Left ventricle myocardium superior (tissue), 1 donor: ENCODE data around the gene GALNT9. TPM values are rescaled to one million over a fixed set of nuclear protein-coding genes. Genes with fewer than 3 reads are reported as not detected.
"Not testable (repeated sequence)": the region's sequence is repeated elsewhere in the genome, so short reads cannot be mapped to it uniquely, and the experiment has no call there.

ENCODE experiments used
- ATAC-seq: fragments of 200-7000 bp; cut with Tn5 transposase; one replicate; pipeline ENCODE4 v1.9.1; 2020; ENCODE audit warnings: mild to moderate bottlenecking, moderate library complexity
- DNase-seq: peaks from one replicate; pipeline ENCODE4 v3.0.0-alpha.2; 2020
- intact Hi-C: fragments of 100-400 bp; cut with micrococcal nuclease; formaldehyde crosslinking; loops from one replicate; pipeline ENCODE4 v1.11.0; 2022
- total RNA-seq: library from RNA; stranded (reverse); fragmentation: NEBNext Ultra II Directional; extraction: Animal tissue kit (Norgen Biotek cat#: 25700); gene quantifications from one replicate; pipeline ENCODE4 v1.2.1, GENCODE V29; 2021
- donor health status: DM: no; HTN: yes; CAD: no; lungs with severe emphysema.

The GALNT9 gene
- total RNA-seq, 1 donor from 2014 or later, result 1.6 TPM

GRCh38 chr12:132248453-132249167 is 80.8 kb downstream of the GALNT9 start:
- ATAC-seq (no peak), DNase-seq (no peak)
- intact Hi-C loops, result no loop called here

- intact Hi-C loops, result no loop called here
- ATAC-seq (no peak), DNase-seq (no peak)
Measured at GRCh38 chr12:132247718-132248452, 81.5 kb downstream of the GALNT9 start.

- DNase-seq (no peak), ATAC-seq (no peak)
- intact Hi-C loops, result no loop called here
Measured at GRCh38 chr12:132246997-132247717, 82.2 kb downstream of the GALNT9 start.

DNA sequence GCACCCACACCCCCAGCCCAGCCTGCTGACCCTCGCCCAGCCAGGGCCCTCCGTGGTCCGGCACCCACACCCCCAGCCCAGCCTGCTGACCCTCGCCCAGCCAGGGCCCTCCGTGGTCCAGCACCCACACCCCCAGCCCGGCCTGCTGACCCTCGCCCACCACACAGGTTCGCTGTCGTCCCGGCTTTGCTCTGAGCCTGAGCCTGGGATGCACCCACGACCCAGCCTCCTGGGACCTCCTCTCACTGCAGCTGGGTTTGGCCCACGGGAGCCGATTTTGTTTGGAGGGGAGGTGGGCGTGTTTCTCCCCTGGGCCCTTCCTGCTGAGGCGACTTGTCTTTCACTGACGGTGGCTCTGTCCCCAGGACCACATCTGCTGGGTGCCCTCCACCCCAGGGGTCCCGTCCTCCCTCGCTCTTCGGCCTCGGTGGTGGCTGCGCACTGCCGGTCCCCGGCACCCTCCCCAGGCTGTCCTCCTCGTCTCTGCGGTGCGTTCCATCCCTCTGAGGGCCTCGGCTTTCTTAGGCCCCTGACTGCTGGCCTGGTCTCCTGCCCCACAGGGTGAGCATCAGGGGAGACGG is 83.8 kb downstream of the GALNT9 start:
- DNase-seq, result no peak
- ATAC-seq, result no peak

GRCh38 chr12:132244724-132245295 is 84.6 kb downstream of the GALNT9 start:
- intact Hi-C loops, result no loop called here
- DNase-seq, result no peak
- ATAC-seq, result no peak

More for the DNA sequence above, 83.8 kb downstream of the GALNT9 start:
- intact Hi-C loops, result no loop called here

GRCh38 chr12:132243596-132244310 is 85.6 kb downstream of the GALNT9 start:
- no peak for DNase-seq
- intact Hi-C loops, result no loop called here
- ATAC-seq, result no peak

DNA sequence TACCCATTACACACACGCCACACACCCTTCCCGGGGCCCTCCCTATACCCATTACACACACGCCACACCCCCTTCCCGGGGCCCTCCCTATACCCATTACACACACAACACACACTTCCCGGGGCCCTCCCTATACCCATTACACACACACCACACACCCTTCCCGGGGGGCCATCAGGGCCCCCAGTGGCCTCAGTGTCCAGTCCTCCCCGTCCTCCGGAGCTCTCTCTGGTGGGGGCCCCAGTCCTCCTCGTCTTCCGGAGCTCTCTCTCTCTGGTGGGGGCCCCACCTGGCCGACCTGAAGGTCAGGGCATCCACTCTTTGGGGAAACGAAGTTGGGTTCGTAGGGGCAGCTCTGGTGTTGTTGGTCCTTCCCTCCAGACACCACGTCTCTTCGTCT is 86.2 kb downstream of the GALNT9 start:
- intact Hi-C loops, ATAC-seq, DNase-seq: not testable (repeated sequence)

- intact Hi-C loops, DNase-seq, ATAC-seq: not testable (repeated sequence)
Measured at GRCh38 chr12:132240669-132241007, 88.8 kb downstream of the GALNT9 start.

DNA sequence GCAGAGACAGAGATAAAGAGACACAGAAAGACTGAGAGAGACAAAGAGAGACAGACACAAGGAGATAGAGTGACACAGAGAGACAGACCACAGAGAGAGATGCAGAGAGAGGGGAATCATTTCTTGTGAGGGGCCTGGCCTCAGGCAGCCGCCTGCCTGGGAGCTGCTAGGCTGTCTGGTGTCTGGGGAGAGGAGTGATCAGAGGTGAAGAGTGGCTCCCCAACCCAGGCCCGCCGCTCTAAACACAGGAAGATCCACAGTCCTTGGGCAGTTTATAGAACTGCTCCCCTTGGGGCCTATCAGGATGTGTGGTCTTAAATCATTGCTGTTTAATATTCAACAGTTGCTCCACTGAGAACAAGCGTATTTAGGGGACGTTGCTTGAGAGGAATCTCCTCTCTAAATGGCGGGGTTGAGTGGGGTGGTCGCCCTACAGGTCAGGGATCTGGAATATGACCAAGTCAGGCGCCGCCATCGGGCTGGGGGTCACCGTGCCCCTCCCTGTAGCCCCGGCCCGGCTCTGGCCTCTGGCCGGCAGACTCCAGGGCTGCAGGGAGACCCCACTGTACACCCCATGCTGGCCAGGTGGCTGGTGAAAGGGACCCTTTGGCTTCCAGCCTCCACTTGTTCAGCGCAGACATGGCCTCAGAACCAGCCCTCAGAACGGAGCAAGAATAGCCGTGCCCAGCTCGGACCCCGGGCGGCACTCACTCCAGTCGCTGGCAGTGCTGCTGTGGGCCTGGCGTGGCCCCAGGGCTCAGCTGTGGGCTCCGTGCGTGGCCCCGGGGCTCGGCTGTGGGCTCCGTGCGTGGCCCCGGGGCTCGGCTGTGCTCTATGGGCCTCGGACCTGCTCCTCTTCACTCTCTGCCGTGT is 89.4 kb downstream of the GALNT9 start:
- DNase-seq, result no peak
- intact Hi-C loops, result no loop called here
- no peak for ATAC-seq

GRCh38 chr12:132239392-132239791 is 90.0 kb downstream of the GALNT9 start:
- ATAC-seq (no peak), DNase-seq (no peak)
- intact Hi-C loops, result no loop called here

DNA sequence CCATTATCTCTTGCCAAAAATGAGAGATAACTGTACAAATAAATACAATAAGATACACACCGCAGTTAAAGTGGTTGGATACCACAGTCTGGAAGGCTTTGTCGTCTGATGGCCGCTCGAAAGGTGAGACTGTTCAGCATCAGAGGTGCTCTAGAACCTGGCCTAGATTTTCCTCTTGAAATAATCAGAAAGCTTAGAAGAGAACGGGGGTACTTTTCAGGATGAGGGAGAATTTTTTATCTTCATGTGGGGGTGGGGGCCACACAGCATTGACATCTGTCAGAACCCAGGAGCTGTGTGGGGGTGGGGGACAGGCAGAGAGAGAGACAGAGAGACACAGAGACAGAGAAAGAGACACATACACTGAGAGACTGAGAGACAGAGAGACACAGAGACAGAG is 90.5 kb downstream of the GALNT9 start:
- ATAC-seq, result no peak
- no peak for DNase-seq
- intact Hi-C loops, result no loop called here

DNA sequence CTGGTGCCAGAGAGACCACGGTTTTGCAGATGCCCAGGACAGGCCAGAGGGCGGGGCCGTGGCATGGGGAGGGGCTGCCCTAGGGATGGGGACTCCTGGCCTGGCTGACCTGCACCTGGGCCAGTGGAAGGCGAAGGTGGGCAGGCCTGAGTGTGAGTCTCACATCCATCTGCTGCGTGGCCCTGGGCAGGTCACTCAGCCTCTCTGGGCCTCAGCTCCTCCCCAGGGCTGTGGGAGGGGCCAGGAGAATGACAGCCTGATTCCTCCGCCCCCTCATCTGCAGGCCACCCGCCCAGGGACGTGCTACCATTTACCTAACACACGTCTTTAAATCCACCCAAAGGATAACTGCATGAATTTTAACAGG is 90.9 kb downstream of the GALNT9 start:
- DNase-seq, result no peak
- intact Hi-C loops, result no loop called here
- ATAC-seq, result no peak

GRCh38 chr12:132237772-132238487 is 91.5 kb downstream of the GALNT9 start:
- DNase-seq (no peak), ATAC-seq (no peak)
- intact Hi-C loops, result no loop called here

GRCh38 chr12:132236930-132237771 is 92.2 kb downstream of the GALNT9 start:
- ATAC-seq, result no peak
- intact Hi-C loops, result no loop called here
- DNase-seq, result no peak

DNA sequence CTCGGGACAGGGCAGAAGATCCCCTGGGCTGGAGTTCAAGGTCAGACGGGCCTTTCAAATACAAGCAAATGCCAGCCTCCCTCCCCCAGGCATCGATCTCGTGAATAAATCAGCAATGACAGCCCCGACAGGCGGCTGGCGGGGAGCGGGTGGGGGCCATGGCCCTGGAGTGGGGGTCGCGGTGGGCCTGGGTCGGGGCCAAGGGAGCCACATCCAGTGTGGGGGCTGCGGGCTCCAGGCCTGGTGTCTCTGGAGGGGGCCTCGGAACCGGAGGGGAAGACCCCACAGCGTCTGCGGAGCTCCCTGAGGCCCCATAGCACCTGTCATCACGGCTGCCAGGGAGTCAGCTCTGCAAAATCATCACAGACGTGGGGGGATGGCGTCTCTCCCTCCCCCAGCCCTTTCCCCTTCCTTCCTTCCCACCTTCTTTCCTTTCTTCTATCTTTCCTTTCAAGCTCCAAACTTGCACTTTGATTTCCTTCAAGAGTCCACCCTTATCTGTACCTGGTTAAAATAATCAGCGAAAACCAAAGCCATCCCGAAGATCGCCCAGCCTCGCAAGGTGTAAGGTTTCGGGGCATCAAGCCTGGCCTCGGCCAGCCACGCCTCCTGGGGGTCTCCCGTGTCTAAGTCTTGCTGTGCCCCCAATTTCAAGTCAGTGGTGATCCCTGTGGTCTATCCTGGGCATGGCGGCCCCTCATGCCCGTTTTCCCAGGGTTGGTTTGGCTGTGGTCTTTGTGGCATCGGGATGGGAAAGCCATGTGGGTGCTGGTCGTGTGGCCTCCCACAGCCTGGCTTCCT is 93.1 kb downstream of the GALNT9 start:
- DNase-seq (no peak), ATAC-seq (no peak)
- intact Hi-C loops, result no loop called here
